K562 (cell line): ENCODE results near the gene CPPED1. TPM values are rescaled to one million over a fixed set of nuclear protein-coding genes. Genes with fewer than 3 reads are reported as not detected.

Experiments used
- ADNP ChIP-seq: fragments of 200-800 bp; sonication (Bioruptor generic); IDR thresholded peaks from 2 replicates; pipeline ENCODE4 v1.6.1; 2016; ENCODE audit warnings: missing genetic modification characterization, missing compliant biosample characterization
- ARHGAP35 ChIP-seq: fragments of 450-650 bp; IDR thresholded peaks from 2 replicates; pipeline ENCODE4 v1.6.1; 2018; ENCODE audit not compliant: partially characterized antibody
- ATF4 ChIP-seq: fragments of 450-650 bp; formaldehyde crosslinking; IDR thresholded peaks from 2 replicates; pipeline ENCODE4 v1.4.0; 2022; ENCODE audit warnings: mild to moderate bottlenecking, moderate library complexity
- BCL6 ChIP-seq: fragments of 250-450 bp; sonication (Bioruptor Pico); IDR thresholded peaks from 2 replicates; pipeline ENCODE4 v1.4.0; 2020
- CREM ChIP-seq: IDR thresholded peaks from 2 replicates; pipeline ENCODE4 v1.6.1; 2014; ENCODE audit warnings: antibody characterized with exemption, low read depth
- ETS2 ChIP-seq: IDR thresholded peaks from 2 replicates; pipeline ENCODE4 v1.6.1; 2016; ENCODE audit warnings: borderline replicate concordance, missing genetic modification characterization, mild to moderate bottlenecking, moderate library complexity, missing compliant biosample characterization; ENCODE audit not compliant: poor library complexity, severe bottlenecking
- HDAC2 ChIP-seq: fragments of 450-650 bp; IDR thresholded peaks from 2 replicates; pipeline ENCODE4 v1.6.1; 2016; ENCODE audit warnings: mild to moderate bottlenecking
- MEF2A ChIP-seq: IDR thresholded peaks from 2 replicates; pipeline ENCODE4 v1.6.1; 2011; ENCODE audit warnings: low read depth, mild to moderate bottlenecking, low read length, moderate library complexity; ENCODE audit not compliant: control insufficient read depth
- RFX1 ChIP-seq: fragments of 450-650 bp; IDR thresholded peaks from 2 replicates; pipeline ENCODE4 v1.6.1; 2016; ENCODE audit warnings: mild to moderate bottlenecking, moderate library complexity
- SETDB1 ChIP-seq: IDR thresholded peaks from one replicate; pipeline ENCODE4 v1.6.1; 2012; ENCODE audit warnings: low read length, control low read depth, inconsistent platforms
- TCF3 ChIP-seq: sonication (generic); formaldehyde crosslinking; IDR thresholded peaks from 2 replicates; pipeline ENCODE4 v1.4.0; 2020; ENCODE audit warnings: mild to moderate bottlenecking, missing genetic modification reagents
- ZNF124 ChIP-seq: sonication (generic); formaldehyde crosslinking; IDR thresholded peaks from 2 replicates; pipeline ENCODE4 v1.8.1; 2022; ENCODE audit warnings: missing genetic modification reagents
- ZNF165 ChIP-seq: fragments of 250-450 bp; sonication (Bioruptor Pico); IDR thresholded peaks from 2 replicates; pipeline ENCODE4 v1.4.0; 2020; ENCODE audit warnings: borderline replicate concordance
- ZNF57 ChIP-seq: fragments of 450-650 bp; formaldehyde crosslinking; IDR thresholded peaks from 2 replicates; pipeline ENCODE4 v1.4.0; 2020; ENCODE audit warnings: mild to moderate bottlenecking, moderate library complexity
- ZNF707 ChIP-seq: fragments of 250-450 bp; sonication (Bioruptor Pico); conservative IDR thresholded peaks from 2 replicates; pipeline ENCODE4 v1.8.0; 2022; ENCODE audit warnings: inconsistent platforms, mild to moderate bottlenecking, moderate library complexity
- polyA plus RNA-seq, 8 experiments: library from polyadenylated mRNA; depleted of rRNA in 4 of 8; stranded (reverse) in 5 of 8; unstranded in 3 of 8; fragments of >200 nt; fragmentation: Nextera tagmentation in 2 of 8; fragmentation: Illumina TruSeq in 1 of 8; extraction: Ambion mirVana in 2 of 8; extraction: Trizol in 1 of 8; gene quantifications; 2 replicates each; pipeline versions ENCODE4 v1.2.1 to v1.2.3, GENCODE V29; 2011 to 2014; ENCODE audit warnings: inconsistent platforms in 1 of 8, missing spikeins in 1 of 8
- total RNA-seq, 7 experiments: library from RNA; depleted of rRNA in 6 of 7; stranded (reverse); fragments of >200 nt in 6 of 7; fragmentation: Illumina TruSeq in 2 of 7; extraction: Trizol in 2 of 7; gene quantifications; 2 replicates each; pipeline versions ENCODE4 v1.2.1 to v1.2.3, GENCODE V29; 2011 to 2021; ENCODE audit warnings: low replicate concordance in 1 of 7
- TF ChIP-seq, protein P1 (sequence below): sonication (generic); formaldehyde crosslinking; IDR thresholded peaks from 2 replicates; pipeline ENCODE4 v1.8.1; 2023; ENCODE audit warnings: mild to moderate bottlenecking, missing genetic modification reagents, moderate library complexity
- TF ChIP-seq, protein P2 (sequence below), 2 experiments: fragments of 450-650 bp; IDR thresholded peaks; 2 replicates each; pipeline ENCODE4 v1.6.1; 2016
- TF ChIP-seq, protein P3 (sequence below), 2 experiments: fragments of 150-350 bp in 1 of 2; IDR thresholded peaks; 2 replicates each; pipeline ENCODE4 v1.6.1; 2012 to 2016; ENCODE audit warnings: low read depth in 2 of 2, low read length in 2 of 2, mild to moderate bottlenecking in 1 of 2, moderate library complexity in 1 of 2
- TF ChIP-seq, protein P4 (sequence below): sonication (generic); formaldehyde crosslinking; IDR thresholded peaks from 2 replicates; pipeline ENCODE4 v1.8.1; 2023; ENCODE audit warnings: mild to moderate bottlenecking, missing genetic modification reagents

CPPED1 gene
- total and polyA plus RNA-seq, 9 of the 15 experiments (the other 6 are each of a cell fraction or from before 2014, with no cell fraction given), result 7.5 to 25.7 (median 16.9) TPM

DNA sequence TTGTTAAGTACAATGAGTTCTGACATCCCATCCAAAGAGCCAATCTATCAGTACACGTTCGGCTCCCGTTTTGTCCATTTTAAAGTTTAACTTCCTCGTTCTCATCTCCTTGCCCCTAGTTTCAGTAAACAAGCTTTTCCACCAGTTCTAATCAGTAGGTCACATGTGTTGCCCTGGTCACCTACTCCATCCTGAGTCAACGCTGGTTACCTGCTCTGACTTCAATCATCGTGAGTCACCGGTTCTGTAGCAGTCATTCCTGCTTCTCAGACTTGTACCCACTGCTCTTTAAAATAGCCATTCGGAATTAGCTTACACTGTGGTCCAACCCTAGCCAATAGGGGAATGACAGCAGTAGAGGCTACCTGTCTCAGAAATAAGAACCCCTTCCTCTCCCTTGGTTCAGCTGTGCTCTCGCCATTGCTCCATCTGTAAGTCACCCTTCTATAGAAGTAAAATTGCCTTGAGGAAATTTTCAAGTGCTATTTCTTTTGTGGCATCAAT is 191.0 kb downstream of the CPPED1 start (continued):
- TF ChIP-seq, protein P1, sequence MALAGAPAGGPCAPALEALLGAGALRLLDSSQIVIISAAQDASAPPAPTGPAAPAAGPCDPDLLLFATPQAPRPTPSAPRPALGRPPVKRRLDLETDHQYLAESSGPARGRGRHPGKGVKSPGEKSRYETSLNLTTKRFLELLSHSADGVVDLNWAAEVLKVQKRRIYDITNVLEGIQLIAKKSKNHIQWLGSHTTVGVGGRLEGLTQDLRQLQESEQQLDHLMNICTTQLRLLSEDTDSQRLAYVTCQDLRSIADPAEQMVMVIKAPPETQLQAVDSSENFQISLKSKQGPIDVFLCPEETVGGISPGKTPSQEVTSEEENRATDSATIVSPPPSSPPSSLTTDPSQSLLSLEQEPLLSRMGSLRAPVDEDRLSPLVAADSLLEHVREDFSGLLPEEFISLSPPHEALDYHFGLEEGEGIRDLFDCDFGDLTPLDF (CRISPR knock-in tag), result no peak
- TF ChIP-seq ARHGAP35, result no peak
- no peak for TF ChIP-seq ZNF707
- TF ChIP-seq MEF2A, result no peak
- TF ChIP-seq ZNF124, result no peak
- TF ChIP-seq ZNF57 (CRISPR knock-in tag), result no peak
- no peak for TF ChIP-seq ATF4 (CRISPR knock-in tag)
- TF ChIP-seq CREM, result peak; percentile 70
- TF ChIP-seq ETS2 (tag), result no peak
- no peak for TF ChIP-seq BCL6
- TF ChIP-seq, protein P2, sequence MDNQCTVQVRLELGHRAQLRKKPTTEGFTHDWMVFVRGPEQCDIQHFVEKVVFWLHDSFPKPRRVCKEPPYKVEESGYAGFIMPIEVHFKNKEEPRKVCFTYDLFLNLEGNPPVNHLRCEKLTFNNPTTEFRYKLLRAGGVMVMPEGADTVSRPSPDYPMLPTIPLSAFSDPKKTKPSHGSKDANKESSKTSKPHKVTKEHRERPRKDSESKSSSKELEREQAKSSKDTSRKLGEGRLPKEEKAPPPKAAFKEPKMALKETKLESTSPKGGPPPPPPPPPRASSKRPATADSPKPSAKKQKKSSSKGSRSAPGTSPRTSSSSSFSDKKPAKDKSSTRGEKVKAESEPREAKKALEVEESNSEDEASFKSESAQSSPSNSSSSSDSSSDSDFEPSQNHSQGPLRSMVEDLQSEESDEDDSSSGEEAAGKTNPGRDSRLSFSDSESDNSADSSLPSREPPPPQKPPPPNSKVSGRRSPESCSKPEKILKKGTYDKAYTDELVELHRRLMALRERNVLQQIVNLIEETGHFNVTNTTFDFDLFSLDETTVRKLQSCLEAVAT (IDR thresholded peaks at IDR 0.05), result peak in 1 of 2 experiments; percentile 74; a peak in 1 of 4 replicates
- TF ChIP-seq RFX1, result peak; percentile 77
- TF ChIP-seq SETDB1, result no peak
- TF ChIP-seq, protein P3, sequence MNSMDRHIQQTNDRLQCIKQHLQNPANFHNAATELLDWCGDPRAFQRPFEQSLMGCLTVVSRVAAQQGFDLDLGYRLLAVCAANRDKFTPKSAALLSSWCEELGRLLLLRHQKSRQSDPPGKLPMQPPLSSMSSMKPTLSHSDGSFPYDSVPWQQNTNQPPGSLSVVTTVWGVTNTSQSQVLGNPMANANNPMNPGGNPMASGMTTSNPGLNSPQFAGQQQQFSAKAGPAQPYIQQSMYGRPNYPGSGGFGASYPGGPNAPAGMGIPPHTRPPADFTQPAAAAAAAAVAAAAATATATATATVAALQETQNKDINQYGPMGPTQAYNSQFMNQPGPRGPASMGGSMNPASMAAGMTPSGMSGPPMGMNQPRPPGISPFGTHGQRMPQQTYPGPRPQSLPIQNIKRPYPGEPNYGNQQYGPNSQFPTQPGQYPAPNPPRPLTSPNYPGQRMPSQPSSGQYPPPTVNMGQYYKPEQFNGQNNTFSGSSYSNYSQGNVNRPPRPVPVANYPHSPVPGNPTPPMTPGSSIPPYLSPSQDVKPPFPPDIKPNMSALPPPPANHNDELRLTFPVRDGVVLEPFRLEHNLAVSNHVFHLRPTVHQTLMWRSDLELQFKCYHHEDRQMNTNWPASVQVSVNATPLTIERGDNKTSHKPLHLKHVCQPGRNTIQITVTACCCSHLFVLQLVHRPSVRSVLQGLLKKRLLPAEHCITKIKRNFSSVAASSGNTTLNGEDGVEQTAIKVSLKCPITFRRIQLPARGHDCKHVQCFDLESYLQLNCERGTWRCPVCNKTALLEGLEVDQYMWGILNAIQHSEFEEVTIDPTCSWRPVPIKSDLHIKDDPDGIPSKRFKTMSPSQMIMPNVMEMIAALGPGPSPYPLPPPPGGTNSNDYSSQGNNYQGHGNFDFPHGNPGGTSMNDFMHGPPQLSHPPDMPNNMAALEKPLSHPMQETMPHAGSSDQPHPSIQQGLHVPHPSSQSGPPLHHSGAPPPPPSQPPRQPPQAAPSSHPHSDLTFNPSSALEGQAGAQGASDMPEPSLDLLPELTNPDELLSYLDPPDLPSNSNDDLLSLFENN (IDR thresholded peaks at IDR 0.05; ENCODE audit: low read depth in 2 of 2, low read length in 2 of 2), result no peak
- TF ChIP-seq ADNP (tag), result no peak
- TF ChIP-seq, protein P4, sequence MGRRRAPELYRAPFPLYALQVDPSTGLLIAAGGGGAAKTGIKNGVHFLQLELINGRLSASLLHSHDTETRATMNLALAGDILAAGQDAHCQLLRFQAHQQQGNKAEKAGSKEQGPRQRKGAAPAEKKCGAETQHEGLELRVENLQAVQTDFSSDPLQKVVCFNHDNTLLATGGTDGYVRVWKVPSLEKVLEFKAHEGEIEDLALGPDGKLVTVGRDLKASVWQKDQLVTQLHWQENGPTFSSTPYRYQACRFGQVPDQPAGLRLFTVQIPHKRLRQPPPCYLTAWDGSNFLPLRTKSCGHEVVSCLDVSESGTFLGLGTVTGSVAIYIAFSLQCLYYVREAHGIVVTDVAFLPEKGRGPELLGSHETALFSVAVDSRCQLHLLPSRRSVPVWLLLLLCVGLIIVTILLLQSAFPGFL (CRISPR knock-in tag), result no peak
- TF ChIP-seq ZNF165, result no peak
- TF ChIP-seq TCF3 (CRISPR knock-in tag), result peak; percentile 86
- TF ChIP-seq HDAC2, result no peak
